Fibroblast of the aortic adventitia (primary cell): ENCODE data around the gene CARS1. TPM values are rescaled to one million over a fixed set of nuclear protein-coding genes. Genes with fewer than 3 reads are reported as not detected.

Source experiments
- DNase-seq: peaks from one replicate; pipeline ENCODE4 v3.0.0-alpha.2; 2010; ENCODE audit warnings: low read depth
- H3K4me3 ChIP-seq: 2 replicates; pipeline ENCODE4 v1.5.1; 2011; ENCODE audit warnings: low read depth, mild to moderate bottlenecking, control low read depth, low read length, moderate library complexity
- total RNA-seq: library from RNA; depleted of rRNA; stranded (reverse); fragments of >200 nt; gene quantifications from 2 replicates; pipeline ENCODE4 v1.2.3, GENCODE V29; 2012; ENCODE audit warnings: low replicate concordance
- TF ChIP-seq, protein P1 (sequence below): IDR thresholded peaks from 2 replicates; pipeline ENCODE4 v1.5.1; 2011; ENCODE audit warnings: mild to moderate bottlenecking, low read length, control low read depth, inconsistent platforms; ENCODE audit not compliant: insufficient read depth

Gene CARS1
- total RNA-seq, 1 donor = 95.8 TPM

DNA sequence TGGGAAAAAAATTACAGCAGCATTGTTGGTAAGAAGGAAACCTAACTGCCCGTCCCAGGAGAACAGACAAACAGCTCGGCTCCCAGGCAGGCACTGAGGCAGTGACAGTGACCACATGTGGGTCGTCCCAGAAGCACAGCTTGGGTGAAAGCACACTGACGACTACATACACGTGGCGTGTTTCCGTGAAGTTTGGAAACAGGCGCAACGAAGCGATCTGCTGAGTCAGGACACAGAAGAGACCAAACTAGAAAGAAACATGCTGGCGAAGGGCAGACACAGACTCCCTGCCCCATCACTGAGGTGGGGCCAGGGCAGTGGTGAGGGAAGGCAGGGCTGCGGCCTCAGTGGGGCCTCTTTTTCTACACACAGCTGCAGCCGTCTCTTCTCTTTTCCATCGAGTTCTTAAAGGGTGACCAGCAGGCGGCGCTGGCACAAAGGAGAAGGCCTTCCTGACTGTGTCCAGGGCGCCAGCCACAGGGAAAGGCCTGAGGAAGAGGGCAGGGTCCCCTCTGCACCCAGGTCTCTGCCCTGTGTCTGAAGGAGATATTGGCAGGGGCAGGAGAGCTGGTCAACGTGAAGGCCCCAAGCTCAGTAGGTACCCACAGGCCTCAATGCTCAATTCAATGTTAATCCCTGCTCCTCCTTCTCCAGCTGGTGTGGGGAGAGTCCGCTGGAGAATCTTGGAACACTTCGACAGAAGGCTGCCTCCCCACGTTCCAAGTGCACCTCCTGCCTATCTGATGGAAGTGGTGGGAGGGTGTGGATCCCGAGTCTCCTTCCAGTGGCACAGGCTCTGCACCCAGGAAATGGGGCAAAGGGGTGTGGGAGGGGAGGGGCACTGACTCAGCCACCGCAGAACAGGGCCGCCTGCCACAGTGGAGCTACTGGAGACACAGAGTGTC is 19.9 kb downstream of the CARS1 start:
- DNase-seq = peak; percentile 65
- TF ChIP-seq, protein P1, sequence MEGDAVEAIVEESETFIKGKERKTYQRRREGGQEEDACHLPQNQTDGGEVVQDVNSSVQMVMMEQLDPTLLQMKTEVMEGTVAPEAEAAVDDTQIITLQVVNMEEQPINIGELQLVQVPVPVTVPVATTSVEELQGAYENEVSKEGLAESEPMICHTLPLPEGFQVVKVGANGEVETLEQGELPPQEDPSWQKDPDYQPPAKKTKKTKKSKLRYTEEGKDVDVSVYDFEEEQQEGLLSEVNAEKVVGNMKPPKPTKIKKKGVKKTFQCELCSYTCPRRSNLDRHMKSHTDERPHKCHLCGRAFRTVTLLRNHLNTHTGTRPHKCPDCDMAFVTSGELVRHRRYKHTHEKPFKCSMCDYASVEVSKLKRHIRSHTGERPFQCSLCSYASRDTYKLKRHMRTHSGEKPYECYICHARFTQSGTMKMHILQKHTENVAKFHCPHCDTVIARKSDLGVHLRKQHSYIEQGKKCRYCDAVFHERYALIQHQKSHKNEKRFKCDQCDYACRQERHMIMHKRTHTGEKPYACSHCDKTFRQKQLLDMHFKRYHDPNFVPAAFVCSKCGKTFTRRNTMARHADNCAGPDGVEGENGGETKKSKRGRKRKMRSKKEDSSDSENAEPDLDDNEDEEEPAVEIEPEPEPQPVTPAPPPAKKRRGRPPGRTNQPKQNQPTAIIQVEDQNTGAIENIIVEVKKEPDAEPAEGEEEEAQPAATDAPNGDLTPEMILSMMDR = peak; percentile 76
- no peak overlapping the region for H3K4me3 ChIP-seq

DNA sequence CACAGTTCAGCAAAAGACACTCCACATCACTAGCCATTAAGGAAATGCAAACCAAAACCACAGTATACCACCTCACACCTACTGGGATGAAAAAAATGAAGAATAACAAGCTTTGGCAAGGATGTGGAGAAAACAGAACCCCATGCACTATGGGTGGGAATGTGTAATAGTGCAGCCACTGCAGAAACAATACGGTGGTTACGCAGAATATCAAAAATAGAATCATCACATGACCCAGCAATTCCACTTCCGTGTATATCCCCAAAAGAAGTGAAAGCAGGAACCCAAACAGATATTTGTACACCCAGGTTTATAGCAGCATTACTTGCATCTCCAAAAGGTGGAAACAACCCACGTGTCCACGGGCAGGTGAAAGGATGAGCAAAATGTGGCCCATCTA is 20.8 kb downstream of the CARS1 start:
- no peak for DNase-seq

DNA sequence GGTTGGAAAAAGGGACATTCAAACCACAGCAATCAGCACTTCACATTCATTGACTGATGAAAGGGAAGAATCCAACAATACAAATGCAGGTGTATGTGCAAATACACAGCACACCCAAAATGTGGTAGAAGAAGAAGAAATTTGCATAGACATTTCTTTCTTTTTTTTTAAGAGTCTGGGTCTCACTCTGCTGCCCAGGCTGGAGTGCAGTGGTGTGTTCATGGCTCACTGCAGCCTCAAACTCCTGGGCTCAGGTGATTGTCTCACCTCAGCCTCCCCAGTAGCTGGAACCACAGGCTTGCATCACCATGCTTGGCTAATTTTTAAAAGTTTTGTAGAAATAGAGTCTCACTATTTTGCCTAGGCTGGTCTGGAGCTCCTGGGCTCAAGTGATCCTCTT is 21.9 kb downstream of the CARS1 start:
- TF ChIP-seq, protein P1 = no peak
- DNase-seq = no peak
- H3K4me3 ChIP-seq = no peak overlapping the region

More for the DNA sequence above, 20.8 kb downstream of the CARS1 start:
- TF ChIP-seq, protein P1 = no peak
- no peak overlapping the region for H3K4me3 ChIP-seq

DNA sequence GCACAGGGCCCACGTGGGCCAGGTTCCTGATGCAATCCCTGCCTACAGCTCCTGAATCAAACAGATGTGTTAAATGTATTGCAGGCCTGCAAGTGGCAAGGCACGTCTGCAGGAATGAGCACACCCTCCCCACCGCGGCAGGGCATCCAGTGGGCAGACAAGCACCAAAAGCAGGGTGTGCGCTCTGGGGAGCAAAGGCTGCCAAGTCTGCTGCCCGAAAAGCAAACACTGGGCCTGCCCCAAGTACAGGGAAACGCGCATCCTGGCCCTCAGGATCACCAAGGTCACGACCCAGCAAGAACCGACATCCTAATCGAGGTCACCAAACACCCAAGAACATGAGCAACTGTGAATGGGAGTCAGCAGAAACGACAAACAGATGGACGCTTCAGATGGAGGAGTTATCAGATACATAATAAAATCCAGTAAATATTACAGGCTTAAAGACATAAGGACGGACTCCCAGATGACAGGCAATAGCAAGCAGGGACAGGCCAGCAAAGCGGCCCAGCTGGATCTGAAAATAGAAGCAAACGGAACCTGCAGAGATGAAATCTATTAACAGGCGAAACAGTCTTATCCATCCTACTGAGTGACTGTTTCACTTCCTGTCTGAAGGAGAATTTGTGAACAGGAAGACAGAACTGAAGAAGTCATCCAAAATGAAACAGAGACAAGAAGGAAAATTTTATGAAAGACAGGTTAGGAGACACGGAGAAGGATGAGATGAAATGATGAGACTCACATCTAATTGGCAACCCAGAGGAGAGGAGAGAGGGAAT is 26.7 kb downstream of the CARS1 start:
- no peak for DNase-seq
- no peak overlapping the region for H3K4me3 ChIP-seq
- TF ChIP-seq, protein P1 = no peak

DNA sequence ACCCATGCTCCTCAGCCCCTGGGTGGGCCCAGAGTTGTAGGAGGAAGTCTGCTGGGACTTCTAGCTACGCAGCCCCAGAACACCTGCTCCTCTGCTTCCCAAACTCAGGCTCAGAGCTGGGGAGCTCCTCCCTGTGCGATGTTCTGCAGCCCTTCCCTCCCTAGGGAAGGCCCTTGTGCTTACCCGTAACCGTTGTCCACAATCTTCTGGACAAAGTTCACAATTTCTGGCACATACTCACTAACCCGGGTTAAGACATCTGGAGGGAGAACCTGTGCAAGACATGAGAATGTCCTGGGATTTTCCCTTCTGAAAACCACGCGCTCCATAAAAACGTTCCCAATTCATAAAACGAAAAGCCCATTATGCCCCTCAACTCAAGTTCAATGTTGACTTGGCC is 28.4 kb downstream of the CARS1 start:
- TF ChIP-seq, protein P1 = no peak
- H3K4me3 ChIP-seq = no peak overlapping the region
- DNase-seq = no peak

GRCh38 chr11:3026803-3027202 is 30.4 kb downstream of the CARS1 start:
- TF ChIP-seq, protein P1 = no peak
- H3K4me3 ChIP-seq = no peak overlapping the region
- no peak for DNase-seq
